Stimulated activated CD4-positive, alpha-beta T cell treated with anti-CD3 and anti-CD28 coated beads, Interleukin-4, amount 100 ng/mL, for 48 hours (primary cell): ENCODE results near the gene RALB.
A peak's percentile ranks its signal among the peaks of the same experiment; 100 is the strongest.

Experiments
- DNase-seq, 2 donors: peaks; one replicate each; pipeline ENCODE4 v3.0.0-alpha.2; 2020; ENCODE audit warnings: low read depth in 2 of 2

Gene RALB, protein sequence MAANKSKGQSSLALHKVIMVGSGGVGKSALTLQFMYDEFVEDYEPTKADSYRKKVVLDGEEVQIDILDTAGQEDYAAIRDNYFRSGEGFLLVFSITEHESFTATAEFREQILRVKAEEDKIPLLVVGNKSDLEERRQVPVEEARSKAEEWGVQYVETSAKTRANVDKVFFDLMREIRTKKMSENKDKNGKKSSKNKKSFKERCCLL

DNA sequence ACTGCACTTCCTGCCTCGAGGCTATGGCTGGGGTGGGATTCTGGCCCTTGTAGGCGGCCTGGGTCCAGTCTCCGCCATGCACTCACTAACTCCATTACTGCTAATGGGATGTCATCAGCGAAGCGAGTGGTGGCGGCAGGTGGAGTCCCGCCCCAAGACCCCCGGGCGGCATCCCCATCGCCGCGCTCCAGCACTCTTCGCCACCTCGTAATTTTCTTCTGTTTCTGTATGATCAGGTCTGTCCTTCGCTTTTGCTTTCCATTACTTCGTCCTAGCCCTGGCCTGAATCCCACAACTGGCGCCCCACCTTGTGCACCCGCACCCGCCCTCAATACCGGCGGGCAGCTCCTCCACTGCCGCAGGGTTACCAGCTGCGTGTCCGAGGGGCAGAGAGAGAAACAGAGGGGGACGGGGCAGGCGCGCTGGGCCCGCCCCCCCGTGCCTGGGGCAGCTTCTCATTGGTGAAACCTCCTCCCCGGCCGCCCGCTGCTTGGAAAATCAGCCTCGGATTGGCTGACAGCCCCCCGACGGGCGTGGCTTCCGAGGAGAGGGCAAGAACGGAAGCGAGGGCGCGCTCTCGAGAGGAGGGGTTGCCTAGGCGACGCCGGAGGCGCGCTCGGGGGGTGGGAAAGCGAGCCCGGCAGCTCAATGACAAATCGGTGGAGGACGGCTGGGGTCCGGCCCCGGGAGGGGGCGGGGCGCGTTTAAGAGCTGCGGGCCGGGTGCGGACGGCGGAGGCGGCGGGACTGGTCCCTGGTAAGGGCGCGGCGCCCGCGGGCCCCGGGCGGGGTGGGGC, at the start of gene RALB:
RALB (plus strand) TSS at position 628 of the 796 bp plus-strand sequence. CDS start 25,813 bp downstream, outside the sequence.
- peak; percentile 97 to 99 for DNase-seq

DNA sequence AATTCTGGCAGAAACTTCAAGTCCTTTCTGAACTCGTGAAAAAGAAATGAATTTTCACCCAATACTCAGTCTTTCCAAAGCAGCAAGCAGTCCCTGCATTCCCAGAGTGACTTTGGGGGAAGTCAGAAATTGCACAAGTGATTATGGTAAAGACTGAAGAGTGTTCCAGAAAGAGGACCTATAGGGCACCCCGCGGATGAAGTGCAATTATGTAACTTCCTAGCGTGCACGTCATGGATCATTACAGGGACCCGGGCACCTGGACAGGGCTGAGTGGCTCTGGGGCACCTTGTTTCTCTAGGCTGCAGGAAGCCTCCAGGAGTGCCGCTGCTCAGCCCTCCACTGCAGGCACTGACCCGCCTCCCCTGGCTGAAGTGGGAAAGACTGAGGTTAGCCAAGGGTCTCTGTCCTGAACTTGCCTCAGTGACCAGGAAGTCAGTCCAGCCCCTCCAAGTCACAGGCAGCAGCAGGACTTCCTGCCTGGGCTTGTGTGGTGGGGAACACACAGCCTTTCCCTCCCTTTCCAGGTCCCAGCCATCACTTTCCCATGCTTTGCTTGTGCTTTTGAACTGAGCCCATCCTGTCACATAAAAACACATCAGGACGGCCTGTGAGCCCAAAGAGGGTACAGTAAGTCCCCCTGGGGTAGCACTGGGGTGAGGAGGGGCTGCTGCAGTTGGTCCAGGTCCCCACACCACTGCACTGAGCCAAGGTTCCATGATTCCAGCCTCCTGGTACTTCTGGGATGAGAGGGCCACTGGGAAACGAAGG, 49.2 kb upstream of the RALB start:
- DNase-seq, result no peak

- no peak for DNase-seq
Observed at GRCh38 chr2:120204022-120204405, 48.6 kb upstream of the RALB start.

GRCh38 chr2:120204417-120204816, 48.2 kb upstream of the RALB start:
- DNase-seq, result no peak

DNA sequence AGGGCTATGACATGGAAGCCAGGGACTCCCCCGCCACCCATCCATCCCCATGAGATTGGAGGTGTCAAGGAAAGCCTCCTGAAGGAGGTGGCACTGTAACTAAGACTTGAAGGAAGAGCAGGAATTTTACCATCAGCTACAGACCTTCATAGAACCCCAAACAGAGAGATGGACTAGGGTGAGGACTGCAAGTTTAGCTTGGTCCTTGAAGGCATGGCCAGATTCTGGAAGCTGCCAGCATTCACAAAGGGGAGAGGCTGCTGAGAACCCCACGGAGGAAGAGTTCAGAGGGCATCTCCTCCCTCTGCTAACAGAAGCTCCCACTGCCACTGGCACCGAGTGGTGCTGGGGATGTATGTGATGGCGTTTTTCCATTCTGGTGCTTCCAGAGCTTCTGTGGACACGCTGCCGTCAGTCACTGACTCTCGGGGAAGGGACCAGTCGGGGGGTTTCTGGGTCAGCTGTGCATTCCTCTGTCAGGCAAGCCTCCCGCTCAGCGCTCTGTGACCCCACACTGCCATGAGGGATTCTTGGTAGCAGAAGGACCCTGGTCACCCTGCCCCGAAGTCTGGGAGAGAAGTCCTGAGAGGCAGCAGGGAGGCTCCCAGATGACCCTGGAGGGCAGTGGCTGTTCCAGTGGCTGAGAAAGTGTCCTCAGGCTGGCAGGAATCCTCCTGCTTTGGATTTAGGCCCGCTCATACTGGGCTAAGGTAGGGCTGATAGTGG, 47.5 kb upstream of the RALB start:
- DNase-seq, result no peak

- DNase-seq, result peak; percentile 38 to 59
Observed at GRCh38 chr2:120206022-120206581, 46.5 kb upstream of the RALB start.

DNA sequence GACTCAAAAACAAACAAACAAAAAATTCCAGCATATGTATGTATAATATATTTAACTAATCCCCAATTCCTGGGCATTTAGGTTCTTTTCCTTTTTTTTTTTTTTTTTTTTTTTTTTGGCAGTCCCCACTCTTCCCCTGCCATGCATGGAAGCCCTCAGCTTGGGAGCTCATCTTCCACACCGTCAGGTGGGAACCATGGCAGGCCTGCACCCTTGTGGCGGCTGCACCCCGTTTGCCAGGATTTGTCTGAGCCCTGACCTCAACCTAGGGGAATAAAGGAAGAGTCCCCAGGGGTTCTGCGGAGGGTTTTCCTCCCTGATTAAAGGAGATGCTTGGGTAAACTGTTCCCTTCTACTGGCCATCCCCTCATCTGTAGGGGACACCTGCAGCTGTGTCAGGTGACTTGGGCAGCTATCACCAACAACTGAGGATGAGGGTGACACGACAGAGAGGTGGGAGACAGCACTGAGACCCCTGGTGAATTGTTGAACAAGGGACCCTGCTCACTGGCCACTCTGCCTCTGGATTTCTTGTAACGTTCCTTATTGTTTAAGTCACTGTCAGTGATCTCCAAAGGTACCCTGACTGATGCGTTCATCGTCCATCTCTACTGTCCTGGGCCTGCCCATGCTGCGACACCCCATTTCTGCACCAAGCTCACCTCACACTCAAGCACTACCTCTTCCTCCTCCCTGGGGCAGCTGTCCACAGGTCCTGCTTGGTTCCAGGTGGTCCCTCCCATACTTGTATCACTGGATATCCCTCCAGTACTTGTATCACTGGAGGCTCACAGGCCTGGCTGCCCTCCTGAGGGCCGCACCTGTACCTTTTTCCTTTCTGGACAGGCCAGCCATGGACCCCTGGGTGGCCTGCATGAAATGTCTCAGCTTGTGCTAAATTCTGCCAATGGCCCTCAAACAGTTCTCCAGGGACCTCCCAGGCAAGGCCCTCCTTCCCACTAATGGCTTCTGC, 44.0 kb upstream of the RALB start:
- no peak for DNase-seq

GRCh38 chr2:120209427-120210269, 43.0 kb upstream of the RALB start:
- no peak for DNase-seq

DNA sequence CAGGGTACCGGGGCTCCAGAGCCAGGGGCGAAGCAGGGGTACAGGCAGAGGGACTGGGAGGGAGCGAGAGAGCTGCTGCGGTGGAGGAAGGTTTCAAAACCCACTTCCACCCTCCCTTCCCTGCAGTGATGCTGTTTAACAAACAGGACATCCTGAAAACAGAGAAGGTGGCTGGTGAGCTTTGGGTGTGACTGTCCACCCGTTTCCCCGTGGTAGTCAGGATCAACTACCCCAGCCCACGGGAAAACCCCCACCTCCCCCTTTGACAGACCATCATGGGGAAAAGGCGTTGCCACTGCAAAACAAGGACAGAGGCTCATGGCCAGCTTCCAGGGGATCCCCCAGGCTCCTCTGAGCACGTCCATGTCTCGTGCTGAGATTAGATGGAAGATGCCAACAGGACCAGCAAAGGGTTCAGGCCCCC, 42.4 kb upstream of the RALB start:
- DNase-seq, result no peak

DNA sequence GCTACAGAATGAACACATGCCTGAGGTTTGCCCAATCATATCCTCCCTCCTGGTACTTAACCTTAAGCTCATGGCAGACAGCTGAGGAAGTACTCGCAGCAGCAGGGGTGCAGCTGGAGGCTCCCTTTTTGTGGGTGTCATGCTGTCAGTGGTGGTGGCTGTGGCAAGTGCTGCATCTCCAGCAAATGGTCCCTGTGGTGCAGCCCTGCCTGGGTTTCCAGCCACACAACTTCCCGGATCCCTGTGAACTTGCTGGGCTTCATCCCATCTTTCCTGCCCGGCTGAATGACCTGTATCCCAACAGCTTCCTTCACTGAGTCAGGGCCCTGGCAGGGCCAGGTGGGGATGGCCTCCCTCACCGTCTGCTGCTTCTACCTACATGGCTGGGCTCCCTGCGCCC, 34.5 kb upstream of the RALB start:
- DNase-seq, result no peak

GRCh38 chr2:120219291-120219690, 33.4 kb upstream of the RALB start:
- DNase-seq, result no peak

DNA sequence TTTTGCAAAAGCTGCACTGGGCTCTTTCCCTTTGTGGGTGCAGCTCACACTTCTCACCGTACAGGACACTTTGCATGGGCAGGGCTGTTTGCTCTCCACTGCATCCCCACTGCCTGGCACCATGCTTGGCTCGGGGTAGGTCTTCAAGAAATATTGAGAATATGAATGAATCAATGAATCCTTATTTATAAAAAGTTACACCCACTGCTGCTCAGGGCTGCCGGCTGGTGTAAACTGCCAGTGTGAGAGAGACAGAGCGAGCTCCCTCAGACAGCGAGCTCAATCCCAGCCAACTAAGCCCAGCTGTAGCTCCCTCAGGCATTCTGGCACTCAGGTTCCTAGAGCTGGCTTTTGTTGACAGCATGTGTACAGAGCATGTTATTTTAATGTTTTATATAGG, 32.9 kb upstream of the RALB start:
- DNase-seq, result no peak

- no peak for DNase-seq
Observed at GRCh38 chr2:120220756-120221155, 31.9 kb upstream of the RALB start.

DNA sequence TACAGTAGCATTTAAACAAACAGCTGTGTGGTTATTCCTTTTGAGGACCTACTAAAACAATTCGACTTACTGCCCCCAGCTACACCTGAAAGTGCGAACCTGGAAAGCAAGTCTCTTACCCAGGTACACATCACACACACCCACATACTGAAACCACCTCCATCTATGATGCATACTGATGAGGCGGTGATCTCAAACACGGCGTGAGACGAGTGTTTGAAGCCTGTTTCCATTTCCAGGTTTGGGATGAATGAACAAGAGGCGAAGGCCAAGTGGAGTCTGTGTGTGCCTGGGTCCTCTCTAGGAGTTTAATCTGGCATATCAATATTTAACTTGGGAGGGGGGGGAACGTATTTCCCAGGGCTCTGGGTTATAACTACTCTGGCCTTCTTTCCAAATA, 31.0 kb upstream of the RALB start:
- DNase-seq, result no peak

GRCh38 chr2:120222186-120223033, 30.2 kb upstream of the RALB start:
- no peak for DNase-seq

DNA sequence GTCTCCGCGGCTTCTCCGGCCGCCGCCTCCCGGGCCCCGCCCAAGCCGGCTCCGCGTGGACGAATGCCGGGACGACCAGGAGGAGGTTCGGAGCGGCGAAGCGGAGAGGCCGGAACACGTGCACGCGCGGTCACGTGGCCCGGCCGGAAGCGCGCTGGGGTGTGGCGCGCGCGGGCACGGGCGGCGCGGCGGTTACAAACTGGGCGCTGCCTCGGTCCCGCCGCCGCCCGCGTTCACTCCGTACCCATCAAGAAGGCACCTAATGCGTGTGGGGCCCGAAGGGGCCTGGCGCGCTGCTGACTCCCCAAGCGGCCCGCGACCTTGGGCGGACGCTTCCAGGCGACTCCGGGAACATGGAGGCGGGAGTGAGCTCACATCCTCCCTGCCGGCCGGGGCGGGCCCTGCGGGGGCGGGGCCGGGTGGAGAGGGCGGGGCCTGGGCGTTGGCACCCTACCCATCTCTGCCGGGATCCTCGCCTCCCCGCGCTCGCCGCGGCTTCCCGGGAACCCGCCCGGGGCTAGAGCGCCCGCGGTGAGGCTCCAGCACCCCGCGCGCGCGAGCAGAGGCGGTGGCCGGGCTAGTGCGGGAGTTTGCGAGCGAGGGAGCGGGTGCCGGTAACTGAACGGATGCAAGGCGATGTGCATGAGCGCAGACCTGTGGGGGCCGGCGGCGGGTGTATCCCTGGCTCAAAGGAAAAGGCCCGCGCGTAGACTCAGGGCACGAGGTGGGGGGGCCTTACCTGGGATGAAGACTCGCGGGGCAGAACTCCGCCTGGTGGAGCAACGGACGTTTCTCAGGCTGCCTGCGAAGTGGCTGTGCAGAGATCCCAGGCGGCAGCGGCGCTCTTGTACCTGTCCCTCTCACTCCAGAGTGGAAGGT, 29.4 kb upstream of the RALB start, which contains the start of gene TMEM185B:
TMEM185B (minus strand) TSS at position 367 of the 879 bp plus-strand sequence. CDS start 424 bp downstream, outside the sequence.
- peak; percentile 88 to 91 for DNase-seq

DNA sequence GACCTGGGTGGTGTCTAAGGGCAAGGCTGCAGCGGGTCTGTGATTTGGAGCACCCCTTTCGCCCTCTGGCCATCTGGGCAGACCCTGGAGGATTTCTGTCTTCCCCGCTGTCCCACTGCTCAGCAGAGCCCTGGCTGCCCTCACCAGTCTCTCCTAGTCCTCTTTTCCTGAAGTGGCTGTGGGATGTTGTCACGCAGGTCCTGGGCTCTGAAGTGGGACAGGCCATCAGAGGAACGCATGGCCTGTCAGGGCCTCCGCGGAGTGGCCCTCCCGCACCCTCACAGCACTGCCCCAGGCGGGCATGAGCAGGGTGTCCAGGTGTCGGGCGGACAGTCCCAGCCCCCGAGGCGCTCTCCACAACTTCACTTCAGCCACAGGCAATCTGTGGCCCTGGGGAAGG, 28.4 kb upstream of the RALB start:
- no peak for DNase-seq
